SK-N-SH (cell line): Measurements from ENCODE around the gene IGFBPL1. TPM values are rescaled to one million over a fixed set of nuclear protein-coding genes. Genes with fewer than 3 reads are reported as not detected.

Experiments
- CTCF ChIA-PET: fragments of 300-600, 350-600 bp; formaldehyde crosslinking; extraction: SDS; loops from one replicate; lab custom pipeline; 2021; lab: Yijun Ruan, JAX
- POLR2A ChIA-PET: fragments of 350-600 bp; sonication (Branson Sonifier 250); formaldehyde crosslinking; extraction: SDS; loops from one replicate; lab custom pipeline; 2020; ENCODE audit warnings: antibody characterized with exemption, inconsistent platforms; lab: Yijun Ruan, JAX
- DNase-seq: peaks from one replicate; pipeline ENCODE4 v3.0.0; 2012
- H2AFZ ChIP-seq: fragments of 200-600 bp; sonication (generic); 2 replicates; pipeline ENCODE4 v1.8.1; 2016; ENCODE audit warnings: antibody characterized with exemption, mild to moderate bottlenecking, low read depth
- H3F3A ChIP-seq: fragments of 200-600 bp; sonication (generic); replicated peaks from 2 replicates; pipeline ENCODE3; 2016; ENCODE audit warnings: antibody characterized with exemption, mild to moderate bottlenecking; ENCODE audit not compliant: insufficient read depth
- H3K27ac ChIP-seq, 2 experiments: fragments of 200-500 bp in 1 of 2; fragments of 200-600 bp in 1 of 2; sonication (Bioruptor generic) in 1 of 2; sonication (generic), shearing (Covaris generic) in 1 of 2; 2 replicates each; pipeline versions ENCODE4 v1.5.1 to v1.6.1; 2014 to 2016; ENCODE audit warnings: low read depth in 2 of 2, inconsistent platforms in 1 of 2, low read length in 1 of 2, mild to moderate bottlenecking in 1 of 2, mixed read lengths in 1 of 2
- H3K27me3 ChIP-seq: fragments of 200-600 bp; sonication (generic), shearing (Covaris generic); 2 replicates; pipeline ENCODE4 v1.6.1; 2016; ENCODE audit warnings: mixed run types; ENCODE audit not compliant: insufficient read depth
- H3K36me3 ChIP-seq, 2 experiments: fragments of 200-500 bp in 1 of 2; fragments of 200-600 bp in 1 of 2; sonication (Bioruptor generic) in 1 of 2; sonication (generic) in 1 of 2; replicated peaks in 1 of 2; 2 replicates each; pipeline versions ENCODE3 to v1.5.1; 2014 to 2016; ENCODE audit warnings: low read length in 1 of 2, mild to moderate bottlenecking in 1 of 2; ENCODE audit not compliant: insufficient read depth in 2 of 2, control insufficient read depth in 1 of 2
- H3K4me1 ChIP-seq, 2 experiments: fragments of 200-500 bp in 1 of 2; fragments of 200-600 bp in 1 of 2; sonication (Bioruptor generic) in 1 of 2; sonication (generic), shearing (Covaris generic) in 1 of 2; 2 replicates each; pipeline versions ENCODE4 v1.5.1 to v1.6.1; 2014 to 2016; ENCODE audit warnings: low read depth in 1 of 2, low read length in 1 of 2, mixed run types in 1 of 2; ENCODE audit not compliant: insufficient read depth in 2 of 2, control insufficient read depth in 1 of 2
- H3K4me2 ChIP-seq: fragments of 200-600 bp; sonication (generic), shearing (Covaris generic); 2 replicates; pipeline ENCODE4 v1.6.1; 2017; ENCODE audit warnings: mixed run types
- H3K4me3 ChIP-seq, 2 experiments: fragments of 200-500 bp in 1 of 2; fragments of 200-600 bp in 1 of 2; sonication (Bioruptor generic) in 1 of 2; sonication (generic), shearing (Covaris generic) in 1 of 2; 2 replicates each; pipeline versions ENCODE4 v1.5.1 to v1.8.1; 2014 to 2016; ENCODE audit warnings: low read depth in 2 of 2, inconsistent platforms in 1 of 2, low read length in 1 of 2, mild to moderate bottlenecking in 1 of 2, mixed read lengths in 1 of 2, moderate library complexity in 1 of 2
- H3K79me2 ChIP-seq: fragments of 200-600 bp; sonication (generic); 2 replicates; pipeline ENCODE4 v1.8.1; 2017; ENCODE audit warnings: mild to moderate bottlenecking; ENCODE audit not compliant: insufficient read depth
- H3K9ac ChIP-seq: fragments of 200-600 bp; sonication (generic); 2 replicates; pipeline ENCODE4 v1.6.1; 2017; ENCODE audit warnings: mixed run types
- H3K9me2 ChIP-seq: fragments of 200-600 bp; sonication (generic); 2 replicates; pipeline ENCODE4 v1.6.1; 2017; ENCODE audit warnings: mixed run types
- H3K9me3 ChIP-seq: fragments of 200-600 bp; sonication (generic); 2 replicates; pipeline ENCODE4 v1.6.1; 2017; ENCODE audit warnings: mixed run types, mild to moderate bottlenecking, moderate library complexity
- H4K20me1 ChIP-seq: fragments of 200-600 bp; sonication (generic); 2 replicates; pipeline ENCODE4 v1.6.1; 2017; ENCODE audit warnings: mild to moderate bottlenecking, mixed run types; ENCODE audit not compliant: insufficient read depth
- ELF1 ChIP-seq: IDR thresholded peaks from 2 replicates; pipeline ENCODE4 v1.4.0; 2012
- FOSL2 ChIP-seq: IDR thresholded peaks from 2 replicates; pipeline ENCODE4 v1.4.0; 2012; ENCODE audit warnings: low read depth, mild to moderate bottlenecking, moderate library complexity, borderline replicate concordance
- FOXM1 ChIP-seq: IDR thresholded peaks from 2 replicates; pipeline ENCODE4 v1.4.0; 2012; ENCODE audit warnings: low read depth, mild to moderate bottlenecking
- IRF3 ChIP-seq: fragments of 150-350 bp; IDR thresholded peaks from 2 replicates; pipeline ENCODE4 v1.6.1; 2016; ENCODE audit warnings: mild to moderate bottlenecking, low read depth, low read length
- JUND ChIP-seq: IDR thresholded peaks from 2 replicates; pipeline ENCODE4 v1.4.0; 2012
- MAX ChIP-seq: IDR thresholded peaks from 2 replicates; pipeline ENCODE4 v1.4.0; 2012; ENCODE audit warnings: low read depth
- MEF2A ChIP-seq: IDR thresholded peaks from 2 replicates; pipeline ENCODE4 v1.4.0; 2012; ENCODE audit warnings: low read depth, borderline replicate concordance
- MXI1 ChIP-seq: IDR thresholded peaks from 2 replicates; pipeline ENCODE4 v1.6.1; 2012; ENCODE audit warnings: mild to moderate bottlenecking, low read depth, low read length, improper control_type of control experiment
- RAD21 ChIP-seq: IDR thresholded peaks from 2 replicates; pipeline ENCODE4 v1.6.1; 2012; ENCODE audit warnings: mild to moderate bottlenecking, low read length
- RCOR1 ChIP-seq: fragments of 150-350 bp; IDR thresholded peaks from 2 replicates; pipeline ENCODE4 v1.6.1; 2017; ENCODE audit warnings: antibody characterized with exemption, low read length
- SMC3 ChIP-seq: IDR thresholded peaks from 2 replicates; pipeline ENCODE4 v1.6.1; 2012; ENCODE audit warnings: low read depth, low read length, improper control_type of control experiment
- TEAD4 ChIP-seq: IDR thresholded peaks from 2 replicates; pipeline ENCODE4 v1.4.0; 2012; ENCODE audit warnings: mild to moderate bottlenecking, borderline replicate concordance; ENCODE audit not compliant: insufficient read depth
- USF2 ChIP-seq: fragments of 150-350 bp; IDR thresholded peaks from 2 replicates; pipeline ENCODE4 v1.6.1; 2017; ENCODE audit warnings: antibody characterized with exemption, low read length, low read depth, borderline replicate concordance
- YY1 ChIP-seq: IDR thresholded peaks from 2 replicates; pipeline ENCODE4 v1.4.0; 2012; ENCODE audit warnings: low read depth, mild to moderate bottlenecking
- WGBS: methylation state at CpG from one replicate; pipeline ENCODE4 v1.1.6; 2017; ENCODE audit warnings: low lambda C conversion rate; 5-methylcytosine and 5-hydroxymethylcytosine counted together
- polyA plus RNA-seq, 3 experiments: library from polyadenylated mRNA; depleted of rRNA; stranded (reverse); fragments of >200 nt; gene quantifications; 2 replicates each; pipeline ENCODE4 v1.2.3, GENCODE V29; 2012
- TF ChIP-seq, protein P1 (sequence below): IDR thresholded peaks from 2 replicates; pipeline ENCODE4 v1.4.0; 2012; ENCODE audit warnings: low read depth, borderline replicate concordance
- TF ChIP-seq, protein P2 (sequence below): IDR thresholded peaks from 2 replicates; pipeline ENCODE4 v1.4.0; 2012; ENCODE audit warnings: low read depth, borderline replicate concordance
- TF ChIP-seq, protein P3 (sequence below): IDR thresholded peaks from 2 replicates; pipeline ENCODE4 v1.6.1; 2012; ENCODE audit warnings: mild to moderate bottlenecking, low read depth, low read length, moderate library complexity

The IGFBPL1 gene
- polyA plus RNA-seq, 1 of the 3 experiments (the other 2 are of a cell fraction): 0.41 TPM

DNA sequence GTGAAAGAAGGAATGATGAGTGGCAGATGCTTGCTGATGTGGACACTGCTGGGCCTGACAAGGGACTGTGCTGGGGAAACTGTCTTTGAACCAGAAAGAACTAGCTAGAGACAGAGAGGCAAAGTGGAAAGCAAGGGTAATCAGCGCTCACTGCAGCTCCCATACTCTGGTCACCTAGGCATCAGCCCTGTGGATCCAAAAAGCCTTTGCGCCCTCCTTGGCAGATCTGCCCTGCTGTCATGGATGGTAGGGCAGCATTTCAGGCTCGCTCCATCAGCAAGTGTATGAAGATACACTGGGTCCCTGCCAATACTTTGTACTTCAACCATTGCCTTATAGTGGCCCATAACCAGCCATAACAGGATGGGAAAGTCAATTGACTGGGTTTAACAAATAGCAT lies 38.4 kb downstream of the IGFBPL1 start:
- Histone ChIP-seq H3K27ac (no peak overlapping the region), H2AFZ (no peak overlapping the region), H3K79me2 (no peaks in the 10 kb centered on the region), H3K9me2 (no peaks in the 10 kb centered on the region), H4K20me1 (no peaks in the 10 kb centered on the region), H3K4me1 (no peaks in the 10 kb centered on the region; a peak in 1 of 4 replicates), H3K9me3 (no peaks in the 10 kb centered on the region), H3K36me3 (no peaks in the 10 kb centered on the region), H3K4me2 (no peak overlapping the region), H3K4me3 (no peak overlapping the region), H3K27me3 (no peaks in the 10 kb centered on the region), H3K9ac (no peak overlapping the region), H3F3A (no peaks in the 10 kb centered on the region)
- WGBS: 53% methylated on average over 3 of the region's 3 CpGs
- no peak for TF ChIP-seq SMC3
- no peak for TF ChIP-seq RCOR1
- TF ChIP-seq, protein P1, sequence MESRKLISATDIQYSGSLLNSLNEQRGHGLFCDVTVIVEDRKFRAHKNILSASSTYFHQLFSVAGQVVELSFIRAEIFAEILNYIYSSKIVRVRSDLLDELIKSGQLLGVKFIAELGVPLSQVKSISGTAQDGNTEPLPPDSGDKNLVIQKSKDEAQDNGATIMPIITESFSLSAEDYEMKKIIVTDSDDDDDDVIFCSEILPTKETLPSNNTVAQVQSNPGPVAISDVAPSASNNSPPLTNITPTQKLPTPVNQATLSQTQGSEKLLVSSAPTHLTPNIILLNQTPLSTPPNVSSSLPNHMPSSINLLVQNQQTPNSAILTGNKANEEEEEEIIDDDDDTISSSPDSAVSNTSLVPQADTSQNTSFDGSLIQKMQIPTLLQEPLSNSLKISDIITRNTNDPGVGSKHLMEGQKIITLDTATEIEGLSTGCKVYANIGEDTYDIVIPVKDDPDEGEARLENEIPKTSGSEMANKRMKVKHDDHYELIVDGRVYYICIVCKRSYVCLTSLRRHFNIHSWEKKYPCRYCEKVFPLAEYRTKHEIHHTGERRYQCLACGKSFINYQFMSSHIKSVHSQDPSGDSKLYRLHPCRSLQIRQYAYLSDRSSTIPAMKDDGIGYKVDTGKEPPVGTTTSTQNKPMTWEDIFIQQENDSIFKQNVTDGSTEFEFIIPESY: no peak
- TF ChIP-seq MXI1: no peak
- no peak for DNase-seq
- ChIA-PET CTCF (interaction anchor here (1.8 kb wide), 1 partner anchor 11 kb away, joined by 8 read pairs; no protein-coding TSS in a partner anchor), POLR2A (no interaction called here)

GRCh38 chr9:38384990-38385848 lies 39.0 kb downstream of the IGFBPL1 start:
- ChIA-PET POLR2A (no interaction called here), CTCF (interaction anchor here (0.6 to 1.8 kb wide), 5 partner anchors 10 to 471 kb away, joined by 3 to 8 read pairs (median 4); no protein-coding TSS in a partner anchor)

More at GRCh38 chr9:38384990-38385848, 39.0 kb downstream of the IGFBPL1 start:
- Histone ChIP-seq H3F3A (no peaks in the 10 kb centered on the region), H3K79me2 (no peaks in the 10 kb centered on the region), H3K27me3 (no peaks in the 10 kb centered on the region), H3K4me3 (no peak overlapping the region), H3K9me2 (no peaks in the 10 kb centered on the region), H3K36me3 (no peaks in the 10 kb centered on the region), H3K9ac (no peak overlapping the region), H4K20me1 (no peaks in the 10 kb centered on the region)
- TF ChIP-seq TEAD4 (no peak), FOSL2 (no peak), ELF1 (no peak), JUND (no peak), FOXM1 (no peak), USF2 (no peak), RAD21 (no peak), MEF2A (no peak), SMC3 (no peak), YY1 (no peak), RCOR1 (no peak), IRF3 (no peak), MAX (no peak)
- TF ChIP-seq, protein P2, sequence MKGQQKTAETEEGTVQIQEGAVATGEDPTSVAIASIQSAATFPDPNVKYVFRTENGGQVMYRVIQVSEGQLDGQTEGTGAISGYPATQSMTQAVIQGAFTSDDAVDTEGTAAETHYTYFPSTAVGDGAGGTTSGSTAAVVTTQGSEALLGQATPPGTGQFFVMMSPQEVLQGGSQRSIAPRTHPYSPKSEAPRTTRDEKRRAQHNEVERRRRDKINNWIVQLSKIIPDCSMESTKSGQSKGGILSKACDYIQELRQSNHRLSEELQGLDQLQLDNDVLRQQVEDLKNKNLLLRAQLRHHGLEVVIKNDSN: no peak
- TF ChIP-seq, protein P3, sequence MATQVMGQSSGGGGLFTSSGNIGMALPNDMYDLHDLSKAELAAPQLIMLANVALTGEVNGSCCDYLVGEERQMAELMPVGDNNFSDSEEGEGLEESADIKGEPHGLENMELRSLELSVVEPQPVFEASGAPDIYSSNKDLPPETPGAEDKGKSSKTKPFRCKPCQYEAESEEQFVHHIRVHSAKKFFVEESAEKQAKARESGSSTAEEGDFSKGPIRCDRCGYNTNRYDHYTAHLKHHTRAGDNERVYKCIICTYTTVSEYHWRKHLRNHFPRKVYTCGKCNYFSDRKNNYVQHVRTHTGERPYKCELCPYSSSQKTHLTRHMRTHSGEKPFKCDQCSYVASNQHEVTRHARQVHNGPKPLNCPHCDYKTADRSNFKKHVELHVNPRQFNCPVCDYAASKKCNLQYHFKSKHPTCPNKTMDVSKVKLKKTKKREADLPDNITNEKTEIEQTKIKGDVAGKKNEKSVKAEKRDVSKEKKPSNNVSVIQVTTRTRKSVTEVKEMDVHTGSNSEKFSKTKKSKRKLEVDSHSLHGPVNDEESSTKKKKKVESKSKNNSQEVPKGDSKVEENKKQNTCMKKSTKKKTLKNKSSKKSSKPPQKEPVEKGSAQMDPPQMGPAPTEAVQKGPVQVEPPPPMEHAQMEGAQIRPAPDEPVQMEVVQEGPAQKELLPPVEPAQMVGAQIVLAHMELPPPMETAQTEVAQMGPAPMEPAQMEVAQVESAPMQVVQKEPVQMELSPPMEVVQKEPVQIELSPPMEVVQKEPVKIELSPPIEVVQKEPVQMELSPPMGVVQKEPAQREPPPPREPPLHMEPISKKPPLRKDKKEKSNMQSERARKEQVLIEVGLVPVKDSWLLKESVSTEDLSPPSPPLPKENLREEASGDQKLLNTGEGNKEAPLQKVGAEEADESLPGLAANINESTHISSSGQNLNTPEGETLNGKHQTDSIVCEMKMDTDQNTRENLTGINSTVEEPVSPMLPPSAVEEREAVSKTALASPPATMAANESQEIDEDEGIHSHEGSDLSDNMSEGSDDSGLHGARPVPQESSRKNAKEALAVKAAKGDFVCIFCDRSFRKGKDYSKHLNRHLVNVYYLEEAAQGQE: no peak
- TF ChIP-seq, all 33 proteins: peak for 0
- H3K4me1 ChIP-seq: no peaks in the 10 kb centered on the region; a peak in 1 of 4 replicates
- H3K4me2 ChIP-seq: no peak overlapping the region
- H3K9me3 ChIP-seq: no peaks in the 10 kb centered on the region
- H2AFZ ChIP-seq: no peak overlapping the region
- H3K27ac ChIP-seq: no peak overlapping the region
- 22% methylated on average over 3 of the region's 3 CpGs for WGBS
- DNase-seq: no peak
